Astrocyte (in vitro differentiated cells and primary cell): ENCODE measurements around the gene TM2D1.

Experiments used
- EZH2 ChIP-seq: IDR thresholded peaks from 2 replicates; pipeline ENCODE4 v1.6.1; 2012; ENCODE audit warnings: mild to moderate bottlenecking, low read length, inconsistent platforms; ENCODE audit not compliant: insufficient read depth
- TF ChIP-seq, protein P1 (sequence below): IDR thresholded peaks from 2 replicates; pipeline ENCODE4 v1.5.1; 2011; ENCODE audit warnings: low read depth, mild to moderate bottlenecking, inconsistent platforms, low read length, moderate library complexity; ENCODE audit not compliant: insufficient read depth

DNA sequence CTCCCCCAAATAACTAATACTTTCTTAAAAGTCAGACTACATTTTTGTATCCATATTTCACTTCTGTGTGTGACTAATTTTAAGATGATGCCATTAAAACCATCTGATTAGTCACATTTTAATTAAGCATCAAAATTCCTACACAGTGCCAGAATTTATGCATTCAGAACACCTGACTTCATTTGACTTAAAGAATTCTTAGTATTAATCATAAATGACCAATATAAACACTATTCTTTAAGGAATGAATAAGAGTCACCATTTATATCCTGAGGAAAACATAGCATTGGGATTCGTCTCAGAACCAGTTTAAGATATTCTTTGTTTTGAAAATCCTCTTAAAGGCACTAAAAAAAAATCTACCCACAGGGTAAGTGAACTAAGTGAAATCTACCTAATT is 37.0 kb downstream of the TM2D1 start:
- no peak for TF ChIP-seq EZH2
- TF ChIP-seq, protein P1, sequence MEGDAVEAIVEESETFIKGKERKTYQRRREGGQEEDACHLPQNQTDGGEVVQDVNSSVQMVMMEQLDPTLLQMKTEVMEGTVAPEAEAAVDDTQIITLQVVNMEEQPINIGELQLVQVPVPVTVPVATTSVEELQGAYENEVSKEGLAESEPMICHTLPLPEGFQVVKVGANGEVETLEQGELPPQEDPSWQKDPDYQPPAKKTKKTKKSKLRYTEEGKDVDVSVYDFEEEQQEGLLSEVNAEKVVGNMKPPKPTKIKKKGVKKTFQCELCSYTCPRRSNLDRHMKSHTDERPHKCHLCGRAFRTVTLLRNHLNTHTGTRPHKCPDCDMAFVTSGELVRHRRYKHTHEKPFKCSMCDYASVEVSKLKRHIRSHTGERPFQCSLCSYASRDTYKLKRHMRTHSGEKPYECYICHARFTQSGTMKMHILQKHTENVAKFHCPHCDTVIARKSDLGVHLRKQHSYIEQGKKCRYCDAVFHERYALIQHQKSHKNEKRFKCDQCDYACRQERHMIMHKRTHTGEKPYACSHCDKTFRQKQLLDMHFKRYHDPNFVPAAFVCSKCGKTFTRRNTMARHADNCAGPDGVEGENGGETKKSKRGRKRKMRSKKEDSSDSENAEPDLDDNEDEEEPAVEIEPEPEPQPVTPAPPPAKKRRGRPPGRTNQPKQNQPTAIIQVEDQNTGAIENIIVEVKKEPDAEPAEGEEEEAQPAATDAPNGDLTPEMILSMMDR, result no peak
